Fibroblast of lung (primary cell): ENCODE results near the gene BTG4. TPM values are rescaled to one million over a fixed set of nuclear protein-coding genes. Genes with fewer than 3 reads are reported as not detected.

ENCODE experiments used
- DNase-seq, 2 donors: peaks; one replicate each; pipeline versions ENCODE4 v3.0.0 to v3.0.0-alpha.2; 2010; ENCODE audit warnings: low read depth in 2 of 2
- H2AFZ ChIP-seq: 2 replicates; pipeline ENCODE4 v1.5.1; 2012; ENCODE audit warnings: low read length, control low read depth, inconsistent platforms
- H3K27ac ChIP-seq: 2 replicates; pipeline ENCODE4 v1.5.1; 2011; ENCODE audit warnings: low read length, control low read depth; ENCODE audit not compliant: insufficient read depth
- H3K27me3 ChIP-seq: 2 replicates; pipeline ENCODE4 v1.5.1; 2011; ENCODE audit warnings: mild to moderate bottlenecking, low read length; ENCODE audit not compliant: control insufficient read depth, insufficient read depth
- H3K36me3 ChIP-seq: 2 replicates; pipeline ENCODE4 v1.5.1; 2011; ENCODE audit warnings: low read length; ENCODE audit not compliant: control insufficient read depth, insufficient read depth
- H3K4me1 ChIP-seq: 2 replicates; pipeline ENCODE4 v1.5.1; 2011; ENCODE audit warnings: low read length; ENCODE audit not compliant: control insufficient read depth, insufficient read depth; ENCODE audit errors: extremely low read depth
- H3K4me2 ChIP-seq: 2 replicates; pipeline ENCODE4 v1.5.1; 2011; ENCODE audit warnings: low read length, control low read depth; ENCODE audit not compliant: insufficient read depth; ENCODE audit errors: extremely low read depth
- H3K4me3 ChIP-seq, 4 experiments: fragments of 200-600 bp in 1 of 4; sonication (generic) in 1 of 4; replicated peaks in 1 of 4; 2 replicates each; pipeline ENCODE4 v1.5.1; 2011 to 2016; ENCODE audit warnings: low read length in 4 of 4, low read depth in 3 of 4, mild to moderate bottlenecking in 3 of 4, control low read depth in 2 of 4, inconsistent platforms in 1 of 4, mixed read lengths in 1 of 4; ENCODE audit not compliant: insufficient read depth in 1 of 4; ENCODE audit errors: control extremely low read depth in 1 of 4
- H3K79me2 ChIP-seq: 2 replicates; pipeline ENCODE4 v1.5.1; 2012; ENCODE audit warnings: mild to moderate bottlenecking, low read length, inconsistent platforms; ENCODE audit not compliant: control insufficient read depth, insufficient read depth
- H3K9ac ChIP-seq: 2 replicates; pipeline ENCODE4 v1.5.1; 2011; ENCODE audit warnings: mild to moderate bottlenecking, low read length, control low read depth; ENCODE audit not compliant: insufficient read depth
- H3K9me3 ChIP-seq: 2 replicates; pipeline ENCODE4 v1.5.1; 2012; ENCODE audit warnings: low read depth, low read length; ENCODE audit not compliant: control insufficient read depth, insufficient read depth
- H4K20me1 ChIP-seq: 2 replicates; pipeline ENCODE4 v1.5.1; 2011; ENCODE audit warnings: low read length; ENCODE audit not compliant: control insufficient read depth, insufficient read depth; ENCODE audit errors: extremely low read depth
- EZH2 ChIP-seq: IDR thresholded peaks from 2 replicates; pipeline ENCODE4 v1.5.1; 2012; ENCODE audit warnings: low read length, control low read depth, mild to moderate bottlenecking; ENCODE audit errors: missing control alignments
- polyA plus RNA-seq, 2 donors: library from polyadenylated mRNA; depleted of rRNA in 1 of 2; stranded (reverse) in 1 of 2; unstranded in 1 of 2; fragments of >200 nt; gene quantifications; 2 replicates each; pipeline ENCODE4 v1.2.1, GENCODE V29; 2011 to 2012; ENCODE audit warnings: missing spikeins in 1 of 2
- total RNA-seq: library from RNA; depleted of rRNA; stranded (reverse); fragments of >200 nt; gene quantifications from 2 replicates; pipeline ENCODE4 v1.2.1, GENCODE V29; 2014
- TF ChIP-seq, protein P1 (sequence below), 2 donors: IDR thresholded peaks in 1 of 2; conservative IDR thresholded peaks in 1 of 2; 1 replicate in 1 of 2; 2 replicates in 1 of 2; pipeline ENCODE4 v1.5.1; 2011 to 2012; ENCODE audit warnings: low read length in 2 of 2, control low read depth in 1 of 2, inconsistent platforms in 1 of 2, low read depth in 1 of 2, mild to moderate bottlenecking in 1 of 2

BTG4 gene
- total and polyA plus RNA-seq, 2 donors (not counting 1 experiment from before 2014, with no cell fraction given) = 0.08 to 0.33 TPM

DNA sequence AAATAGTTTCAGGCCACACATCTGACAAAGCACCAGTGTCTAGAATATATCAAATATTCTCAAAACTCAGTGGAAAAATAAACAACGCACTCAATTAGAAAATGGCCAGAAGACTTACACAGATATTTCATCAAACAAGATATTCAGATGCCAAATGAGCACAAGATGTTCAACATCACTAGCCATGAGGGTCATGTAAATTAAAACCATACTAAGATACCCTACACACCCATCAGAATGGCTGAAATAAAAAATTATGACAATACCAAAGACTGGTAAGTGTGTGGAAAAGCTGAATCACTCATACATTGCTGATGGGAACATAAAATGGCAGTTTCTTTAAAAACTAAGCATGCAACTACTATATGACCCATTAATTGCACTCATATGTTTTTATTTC, 21.7 kb downstream of the BTG4 start:
- Histone ChIP-seq H4K20me1 (no peaks in the 10 kb centered on the region), H3K4me3 (no peak overlapping the region), H3K9ac (no peak overlapping the region), H3K27ac (no peak overlapping the region), H3K4me2 (no peak overlapping the region), H3K36me3 (no peaks in the 10 kb centered on the region), H2AFZ (no peak overlapping the region), H3K79me2 (no peaks in the 10 kb centered on the region), H3K4me1 (no peaks in the 10 kb centered on the region), H3K27me3 (peaks cover 3% of the 10 kb centered on the region), H3K9me3 (no peaks in the 10 kb centered on the region)
- DNase-seq = no peak
- TF ChIP-seq EZH2 = no peak
- TF ChIP-seq, protein P1, sequence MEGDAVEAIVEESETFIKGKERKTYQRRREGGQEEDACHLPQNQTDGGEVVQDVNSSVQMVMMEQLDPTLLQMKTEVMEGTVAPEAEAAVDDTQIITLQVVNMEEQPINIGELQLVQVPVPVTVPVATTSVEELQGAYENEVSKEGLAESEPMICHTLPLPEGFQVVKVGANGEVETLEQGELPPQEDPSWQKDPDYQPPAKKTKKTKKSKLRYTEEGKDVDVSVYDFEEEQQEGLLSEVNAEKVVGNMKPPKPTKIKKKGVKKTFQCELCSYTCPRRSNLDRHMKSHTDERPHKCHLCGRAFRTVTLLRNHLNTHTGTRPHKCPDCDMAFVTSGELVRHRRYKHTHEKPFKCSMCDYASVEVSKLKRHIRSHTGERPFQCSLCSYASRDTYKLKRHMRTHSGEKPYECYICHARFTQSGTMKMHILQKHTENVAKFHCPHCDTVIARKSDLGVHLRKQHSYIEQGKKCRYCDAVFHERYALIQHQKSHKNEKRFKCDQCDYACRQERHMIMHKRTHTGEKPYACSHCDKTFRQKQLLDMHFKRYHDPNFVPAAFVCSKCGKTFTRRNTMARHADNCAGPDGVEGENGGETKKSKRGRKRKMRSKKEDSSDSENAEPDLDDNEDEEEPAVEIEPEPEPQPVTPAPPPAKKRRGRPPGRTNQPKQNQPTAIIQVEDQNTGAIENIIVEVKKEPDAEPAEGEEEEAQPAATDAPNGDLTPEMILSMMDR (conservative IDR thresholded peaks at IDR 0.05 in 1 of 2, IDR thresholded peaks at IDR 0.05 in 1 of 2; ENCODE audit: low read depth in 1 of 2, low read length in 2 of 2) = no peak

DNA sequence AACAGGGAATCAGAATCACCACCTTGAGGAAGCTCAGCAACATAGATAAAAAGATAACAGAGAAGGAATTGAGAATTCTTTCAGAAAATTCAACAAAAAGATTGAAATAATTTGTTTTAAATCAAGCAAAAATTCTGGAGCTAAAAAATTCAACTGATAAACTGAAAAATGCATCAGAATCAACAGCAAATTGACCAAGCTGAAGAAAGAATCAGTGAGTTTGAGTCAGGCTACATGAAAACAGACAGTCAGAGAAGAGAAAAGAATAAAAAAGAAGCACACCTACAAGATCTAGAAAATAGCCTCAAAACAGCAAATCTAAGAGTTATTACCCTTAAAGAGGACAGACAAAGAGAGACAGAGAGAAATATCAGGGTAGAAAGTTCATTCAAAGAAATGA, 28.8 kb downstream of the BTG4 start:
- Histone ChIP-seq H3K4me3 (no peak overlapping the region), H3K27me3 (no peaks in the 10 kb centered on the region), H3K9me3 (no peaks in the 10 kb centered on the region), H4K20me1 (no peaks in the 10 kb centered on the region), H3K4me1 (no peaks in the 10 kb centered on the region), H3K4me2 (no peak overlapping the region), H3K27ac (no peak overlapping the region), H3K9ac (no peak overlapping the region), H2AFZ (no peak overlapping the region), H3K36me3 (no peaks in the 10 kb centered on the region), H3K79me2 (no peaks in the 10 kb centered on the region)
- DNase-seq = no peak
- TF ChIP-seq, protein P1 (conservative IDR thresholded peaks at IDR 0.05 in 1 of 2, IDR thresholded peaks at IDR 0.05 in 1 of 2; ENCODE audit: low read depth in 1 of 2, low read length in 2 of 2) = no peak
- no peak for TF ChIP-seq EZH2

DNA sequence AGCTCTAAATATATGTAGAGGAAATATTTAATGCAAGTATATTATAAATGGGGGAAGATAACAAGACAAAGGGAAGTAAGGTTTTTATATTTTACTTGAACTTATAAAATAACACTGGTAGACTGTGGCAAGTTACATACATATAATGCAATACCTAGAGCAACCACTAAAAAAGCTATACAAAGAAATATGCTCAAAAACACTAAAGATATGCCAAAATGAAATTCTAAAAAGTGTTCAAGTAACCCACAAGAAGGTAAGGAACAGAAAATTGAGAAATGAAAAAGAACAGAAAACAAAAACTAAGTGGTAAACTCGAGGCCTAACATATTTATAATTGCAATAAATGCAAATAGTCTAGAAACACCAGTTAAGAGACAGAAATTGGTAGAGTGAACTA, 32.5 kb downstream of the BTG4 start:
- H3K4me3 ChIP-seq = no peak overlapping the region
- no peak overlapping the region for H2AFZ ChIP-seq
- no peak for TF ChIP-seq EZH2
- TF ChIP-seq, protein P1 (conservative IDR thresholded peaks at IDR 0.05 in 1 of 2, IDR thresholded peaks at IDR 0.05 in 1 of 2; ENCODE audit: low read depth in 1 of 2, low read length in 2 of 2) = no peak
- H3K79me2 ChIP-seq = no peaks in the 10 kb centered on the region
- no peak overlapping the region for H3K9ac ChIP-seq
- H3K36me3 ChIP-seq = no peaks in the 10 kb centered on the region
- H3K27me3 ChIP-seq = no peaks in the 10 kb centered on the region
- H3K4me2 ChIP-seq = no peak overlapping the region
- no peak for DNase-seq
- no peaks in the 10 kb centered on the region for H4K20me1 ChIP-seq
- H3K9me3 ChIP-seq = no peaks in the 10 kb centered on the region
- H3K27ac ChIP-seq = no peak overlapping the region
- no peaks in the 10 kb centered on the region for H3K4me1 ChIP-seq
